K562 (cell line): ENCODE results near the gene PRC1. TPM values are rescaled to one million over a fixed set of nuclear protein-coding genes. Genes with fewer than 3 reads are reported as not detected.
A peak's percentile ranks its signal among the peaks of the same experiment; 100 is the strongest.

Source experiments
- ATF1 ChIP-seq, 2 experiments: fragments of 450-650 bp in 1 of 2; IDR thresholded peaks; 2 replicates each; pipeline ENCODE4 v1.6.1; 2016; ENCODE audit warnings: missing compliant biosample characterization in 1 of 2, missing genetic modification characterization in 1 of 2
- BDP1 ChIP-seq: IDR thresholded peaks from 3 replicates; pipeline ENCODE4 v1.6.1; 2011; ENCODE audit not compliant: insufficient read length, insufficient read depth
- CC2D1A ChIP-seq: fragments of 450-650 bp; IDR thresholded peaks from 2 replicates; pipeline ENCODE4 v1.6.1; 2017; ENCODE audit warnings: mild to moderate bottlenecking
- CREM ChIP-seq: IDR thresholded peaks from 2 replicates; pipeline ENCODE4 v1.6.1; 2014; ENCODE audit warnings: antibody characterized with exemption, low read depth
- ELF1 ChIP-seq: fragments of 200-800 bp; sonication (Bioruptor generic); IDR thresholded peaks from 2 replicates; pipeline ENCODE4 v1.6.1; 2016; ENCODE audit warnings: missing genetic modification characterization, missing compliant biosample characterization
- ELF2 ChIP-seq: fragments of 250-450 bp; sonication (Bioruptor Pico); IDR thresholded peaks from 2 replicates; pipeline ENCODE4 v1.5.0; 2021; ENCODE audit warnings: mild to moderate bottlenecking
- FOXJ2 ChIP-seq: fragments of 200-800 bp; sonication (Bioruptor generic); IDR thresholded peaks from 2 replicates; pipeline ENCODE4 v1.6.1; 2016; ENCODE audit warnings: missing genetic modification characterization, missing compliant biosample characterization
- FOXK2 ChIP-seq, 2 experiments: fragments of 450-650 bp; IDR thresholded peaks in 1 of 2; conservative IDR thresholded peaks in 1 of 2; 2 replicates each; pipeline ENCODE4 v1.6.1; 2016; ENCODE audit warnings: low read depth in 2 of 2, mild to moderate bottlenecking in 1 of 2
- GABPA ChIP-seq: fragments of 200-800 bp; sonication (Bioruptor generic); conservative IDR thresholded peaks from 2 replicates; pipeline ENCODE4 v1.6.1; 2016; ENCODE audit warnings: low read depth, missing genetic modification characterization, missing compliant biosample characterization
- HDAC3 ChIP-seq: fragments of 450-650 bp; IDR thresholded peaks from 2 replicates; pipeline ENCODE4 v1.6.1; 2018; ENCODE audit warnings: borderline replicate concordance, mild to moderate bottlenecking, moderate library complexity; ENCODE audit not compliant: partially characterized antibody
- HOXB6 ChIP-seq: fragments of 250-450 bp; sonication (Bioruptor Pico); IDR thresholded peaks from 2 replicates; pipeline ENCODE4 v1.5.1; 2022; ENCODE audit warnings: mild to moderate bottlenecking, borderline replicate concordance
- KAT8 ChIP-seq: fragments of 450-650 bp; IDR thresholded peaks from 2 replicates; pipeline ENCODE4 v1.6.1; 2016; ENCODE audit warnings: low read depth, mild to moderate bottlenecking
- MECOM ChIP-seq: fragments of 250-450 bp; sonication (Bioruptor Pico); IDR thresholded peaks from 2 replicates; pipeline ENCODE4 v1.8.0; 2022; ENCODE audit warnings: inconsistent platforms
- PHF20 ChIP-seq: fragments of 450-650 bp; IDR thresholded peaks from 2 replicates; pipeline ENCODE4 v1.6.1; 2018; ENCODE audit not compliant: partially characterized antibody
- RHOXF2B ChIP-seq: fragments of 250-450 bp; sonication (Bioruptor Pico); conservative IDR thresholded peaks from 2 replicates; pipeline ENCODE4 v1.5.1; 2021
- SAFB ChIP-seq: fragments of 200-400 bp; formaldehyde crosslinking; IDR thresholded peaks from 2 replicates; pipeline ENCODE4 v1.6.1; 2017; ENCODE audit warnings: low read depth, low read length, borderline replicate concordance
- SIN3A ChIP-seq, 2 experiments: fragments of 150-350 bp in 1 of 2; IDR thresholded peaks; 2 replicates each; pipeline ENCODE4 v1.6.1; 2011 to 2016; ENCODE audit warnings: borderline replicate concordance in 2 of 2, low read depth in 2 of 2, low read length in 2 of 2, mild to moderate bottlenecking in 2 of 2, moderate library complexity in 2 of 2; ENCODE audit not compliant: control insufficient read depth in 1 of 2
- STAT5A ChIP-seq: IDR thresholded peaks from 2 replicates; pipeline ENCODE4 v1.6.1; 2012; ENCODE audit warnings: low read length, inconsistent platforms, borderline replicate concordance
- ZBTB5 ChIP-seq: fragments of 450-650 bp; IDR thresholded peaks from 2 replicates; pipeline ENCODE4 v1.6.1; 2017; ENCODE audit warnings: antibody characterized with exemption
- ZC3H11A ChIP-seq: IDR thresholded peaks from 2 replicates; pipeline ENCODE4 v1.6.1; 2012; ENCODE audit warnings: low read depth, low read length, improper control_type of control experiment
- ZNF121 ChIP-seq: sonication (generic); formaldehyde crosslinking; conservative IDR thresholded peaks from 2 replicates; pipeline ENCODE4 v1.8.0; 2022; ENCODE audit warnings: missing genetic modification reagents
- ZNF239 ChIP-seq: fragments of 250-450 bp; sonication (Bioruptor Pico); IDR thresholded peaks from 2 replicates; pipeline ENCODE4 v1.4.0; 2020; ENCODE audit warnings: mild to moderate bottlenecking
- ZNF77 ChIP-seq: fragments of 250-450 bp; sonication (Bioruptor Pico); IDR thresholded peaks from 2 replicates; pipeline ENCODE4 v1.5.0; 2020
- polyA plus RNA-seq, 8 experiments: library from polyadenylated mRNA; depleted of rRNA in 4 of 8; stranded (reverse) in 5 of 8; unstranded in 3 of 8; fragments of >200 nt; fragmentation: Nextera tagmentation in 2 of 8; fragmentation: Illumina TruSeq in 1 of 8; extraction: Ambion mirVana in 2 of 8; extraction: Trizol in 1 of 8; gene quantifications; 2 replicates each; pipeline versions ENCODE4 v1.2.1 to v1.2.3, GENCODE V29; 2011 to 2014; ENCODE audit warnings: inconsistent platforms in 1 of 8, missing spikeins in 1 of 8
- total RNA-seq, 7 experiments: library from RNA; depleted of rRNA in 6 of 7; stranded (reverse); fragments of >200 nt in 6 of 7; fragmentation: Illumina TruSeq in 2 of 7; extraction: Trizol in 2 of 7; gene quantifications; 2 replicates each; pipeline versions ENCODE4 v1.2.1 to v1.2.3, GENCODE V29; 2011 to 2021; ENCODE audit warnings: low replicate concordance in 1 of 7
- TF ChIP-seq, protein P1 (sequence below), 2 experiments: fragments of 450-650 bp; conservative IDR thresholded peaks; 2 replicates each; pipeline ENCODE4 v1.6.1; 2017; ENCODE audit warnings: mild to moderate bottlenecking in 2 of 2, moderate library complexity in 2 of 2
- TF ChIP-seq, protein P2 (sequence below): fragments of 250-450 bp; sonication (Bioruptor Pico); IDR thresholded peaks from 2 replicates; pipeline ENCODE4 v1.4.0; 2020; ENCODE audit warnings: borderline replicate concordance
- TF ChIP-seq, protein P3 (sequence below): sonication (generic); formaldehyde crosslinking; IDR thresholded peaks from 2 replicates; pipeline ENCODE4 v1.8.0; 2022; ENCODE audit warnings: missing genetic modification reagents, mild to moderate bottlenecking, borderline replicate concordance

The PRC1 gene
- total and polyA plus RNA-seq, 9 of the 15 experiments (the other 6 are each of a cell fraction or from before 2014, with no cell fraction given), result 156 to 391 (median 240) TPM

DNA sequence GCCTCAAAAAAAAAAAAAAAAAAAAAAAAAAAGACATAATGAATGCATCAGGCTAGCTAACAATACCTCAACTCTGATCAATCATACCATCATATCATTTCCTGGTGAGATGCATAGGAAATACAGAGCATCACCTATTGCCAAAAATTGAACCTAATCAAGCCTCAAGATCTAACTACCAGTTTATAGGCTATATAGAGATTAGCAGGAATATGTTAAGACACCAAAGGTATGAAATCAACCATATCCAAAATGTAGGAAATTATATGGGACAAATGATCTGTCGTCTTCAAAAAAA lies 28.4 kb upstream of the PRC1 start (continued):
- TF ChIP-seq SIN3A (IDR thresholded peaks at IDR 0.05; ENCODE audit: borderline replicate concordance in 2 of 2, control insufficient read depth in 1 of 2, low read depth in 2 of 2, low read length in 2 of 2) (no peak), BDP1 (no peak), ELF1 (0 out of 2 replicates have a peak, but pooled peaks have one; percentile 51), ZC3H11A (no peak), ZNF77 (no peak), GABPA (tag) (0 out of 2 replicates have a peak, but pooled peaks have one; percentile 79), CREM (no peak), SAFB (no peak), HOXB6 (CRISPR knock-in tag) (no peak), MECOM (no peak), KAT8 (no peak), ATF1 (CRISPR knock-in tag; IDR thresholded peaks at IDR 0.05) (no peak), ATF1 (tag; IDR thresholded peaks at IDR 0.05) (0 out of 2 replicates have a peak, but pooled peaks have one; percentile 30), STAT5A (no peak), PHF20 (no peak), ZNF121 (CRISPR knock-in tag) (no peak), CC2D1A (peak; percentile 4; the same call in 1 of the 2 replicates), FOXJ2 (tag) (peak; percentile 23; the same call in 1 of the 2 replicates), ZBTB5 (no peak), RHOXF2B (CRISPR knock-in tag) (no peak), FOXK2 (conservative IDR thresholded peaks at IDR 0.05 in 1 of 2, IDR thresholded peaks at IDR 0.05 in 1 of 2; ENCODE audit: low read depth in 2 of 2) (no peak), ELF2 (CRISPR knock-in tag) (no peak), ZNF239 (CRISPR knock-in tag) (no peak), HDAC3 (peak; percentile 38)
- TF ChIP-seq, protein P1, sequence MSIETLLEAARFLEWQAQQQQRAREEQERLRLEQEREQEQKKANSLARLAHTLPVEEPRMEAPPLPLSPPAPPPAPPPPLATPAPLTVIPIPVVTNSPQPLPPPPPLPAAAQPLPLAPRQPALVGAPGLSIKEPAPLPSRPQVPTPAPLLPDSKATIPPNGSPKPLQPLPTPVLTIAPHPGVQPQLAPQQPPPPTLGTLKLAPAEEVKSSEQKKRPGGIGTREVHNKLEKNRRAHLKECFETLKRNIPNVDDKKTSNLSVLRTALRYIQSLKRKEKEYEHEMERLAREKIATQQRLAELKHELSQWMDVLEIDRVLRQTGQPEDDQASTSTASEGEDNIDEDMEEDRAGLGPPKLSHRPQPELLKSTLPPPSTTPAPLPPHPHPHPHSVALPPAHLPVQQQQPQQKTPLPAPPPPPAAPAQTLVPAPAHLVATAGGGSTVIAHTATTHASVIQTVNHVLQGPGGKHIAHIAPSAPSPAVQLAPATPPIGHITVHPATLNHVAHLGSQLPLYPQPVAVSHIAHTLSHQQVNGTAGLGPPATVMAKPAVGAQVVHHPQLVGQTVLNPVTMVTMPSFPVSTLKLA (conservative IDR thresholded peaks at IDR 0.05), result no peak
- TF ChIP-seq, protein P2, sequence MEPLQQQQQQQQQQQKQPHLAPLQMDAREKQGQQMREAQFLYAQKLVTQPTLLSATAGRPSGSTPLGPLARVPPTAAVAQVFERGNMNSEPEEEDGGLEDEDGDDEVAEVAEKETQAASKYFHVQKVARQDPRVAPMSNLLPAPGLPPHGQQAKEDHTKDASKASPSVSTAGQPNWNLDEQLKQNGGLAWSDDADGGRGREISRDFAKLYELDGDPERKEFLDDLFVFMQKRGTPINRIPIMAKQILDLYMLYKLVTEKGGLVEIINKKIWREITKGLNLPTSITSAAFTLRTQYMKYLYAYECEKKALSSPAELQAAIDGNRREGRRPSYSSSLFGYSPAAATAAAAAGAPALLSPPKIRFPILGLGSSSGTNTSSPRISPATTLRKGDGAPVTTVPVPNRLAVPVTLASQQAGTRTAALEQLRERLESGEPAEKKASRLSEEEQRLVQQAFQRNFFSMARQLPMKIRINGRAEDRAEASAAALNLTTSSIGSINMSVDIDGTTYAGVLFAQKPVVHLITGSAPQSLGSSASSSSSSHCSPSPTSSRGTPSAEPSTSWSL (CRISPR knock-in tag), result no peak
- TF ChIP-seq, protein P3, sequence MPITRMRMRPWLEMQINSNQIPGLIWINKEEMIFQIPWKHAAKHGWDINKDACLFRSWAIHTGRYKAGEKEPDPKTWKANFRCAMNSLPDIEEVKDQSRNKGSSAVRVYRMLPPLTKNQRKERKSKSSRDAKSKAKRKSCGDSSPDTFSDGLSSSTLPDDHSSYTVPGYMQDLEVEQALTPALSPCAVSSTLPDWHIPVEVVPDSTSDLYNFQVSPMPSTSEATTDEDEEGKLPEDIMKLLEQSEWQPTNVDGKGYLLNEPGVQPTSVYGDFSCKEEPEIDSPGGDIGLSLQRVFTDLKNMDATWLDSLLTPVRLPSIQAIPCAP (CRISPR knock-in tag), result no peak
